C4-2B (cell line): ENCODE results near the gene GOT1.

Experiments used
- H3K27ac ChIP-seq: fragments of 450-650 bp; 2 replicates; pipeline ENCODE4 v1.5.1; 2017
- CTCF ChIP-seq: fragments of 450-650 bp; conservative IDR thresholded peaks from 2 replicates; pipeline ENCODE4 v1.5.1; 2017; ENCODE audit warnings: mild to moderate bottlenecking
- ZFX ChIP-seq: fragments of 450-650 bp; IDR thresholded peaks from 2 replicates; pipeline ENCODE4 v1.6.1; 2017

Gene GOT1

GRCh38 chr10:99430451-99431189, at the start of gene GOT1:
Gene GOT1, minus strand, starts transcription at chr10:99430624. Its CDS starts 59 bp downstream, at chr10:99430565.
- peak within 1 kb of the TSS; percentile 95 for H3K27ac ChIP-seq
- TF ChIP-seq ZFX (no peak), CTCF (no peak)

GRCh38 chr10:99470327-99470726, 39.9 kb upstream of the GOT1 start:
- no peak for TF ChIP-seq ZFX
- no peak for TF ChIP-seq CTCF
- H3K27ac ChIP-seq, result no peak overlapping the region

GRCh38 chr10:99467236-99467999, 37.0 kb upstream of the GOT1 start:
- no peak overlapping the region for H3K27ac ChIP-seq
- TF ChIP-seq CTCF (no peak), ZFX (no peak)

GRCh38 chr10:99466632-99467223, 36.3 kb upstream of the GOT1 start:
- TF ChIP-seq ZFX, result no peak
- no peak for TF ChIP-seq CTCF
- no peak overlapping the region for H3K27ac ChIP-seq

- no peak for TF ChIP-seq ZFX
- TF ChIP-seq CTCF, result no peak
- H3K27ac ChIP-seq, result no peak overlapping the region
Measured at GRCh38 chr10:99461230-99461629, 30.8 kb upstream of the GOT1 start.

- TF ChIP-seq CTCF (no peak), ZFX (no peak)
- no peak overlapping the region for H3K27ac ChIP-seq
Measured at GRCh38 chr10:99460070-99460469, 29.6 kb upstream of the GOT1 start.

GRCh38 chr10:99459217-99459616, 28.8 kb upstream of the GOT1 start:
- H3K27ac ChIP-seq, result no peak overlapping the region
- TF ChIP-seq ZFX (no peak), CTCF (no peak)
